Keratinocyte (primary cell): ENCODE measurements around the gene SRGAP3. TPM values are rescaled to one million over a fixed set of nuclear protein-coding genes. Genes with fewer than 3 reads are reported as not detected.

Experiments used
- DNase-seq: peaks from one replicate; pipeline ENCODE4 v3.0.0-alpha.2; 2011; ENCODE audit warnings: low read depth, missing footprints, low spot score
- FAIRE-seq: peaks from 2 replicates; lab custom pipeline; 2011; peaks lifted over from hg19 to GRCh38; lab: Jason Lieb, UNC
- H2AFZ ChIP-seq: 2 replicates; pipeline ENCODE4 v1.6.0; 2012; ENCODE audit warnings: low read length, control low read depth, inconsistent platforms; ENCODE audit not compliant: control insufficient read depth
- H3K27ac ChIP-seq: 2 replicates; pipeline ENCODE4 v1.5.1; 2011; ENCODE audit warnings: low read length; ENCODE audit not compliant: control insufficient read depth, insufficient read depth
- H3K27me3 ChIP-seq: 3 replicates; pipeline ENCODE4 v1.6.0; 2011; ENCODE audit warnings: low read length; ENCODE audit not compliant: control insufficient read depth, insufficient read depth; ENCODE audit errors: extremely low read depth
- H3K36me3 ChIP-seq, 2 experiments: 2 replicates in 1 of 2; 3 replicates in 1 of 2; pipeline ENCODE4 v1.5.1; 2011; ENCODE audit warnings: low read length in 2 of 2, mild to moderate bottlenecking in 1 of 2; ENCODE audit not compliant: control insufficient read depth in 2 of 2, insufficient read depth in 2 of 2; ENCODE audit errors: extremely low read depth in 1 of 2
- H3K4me1 ChIP-seq: 3 replicates; pipeline ENCODE4 v1.5.1; 2011; ENCODE audit warnings: low read length; ENCODE audit not compliant: control insufficient read depth, insufficient read depth; ENCODE audit errors: extremely low read depth
- H3K4me2 ChIP-seq: 3 replicates; pipeline ENCODE4 v1.6.0; 2011; ENCODE audit warnings: low read depth, low read length; ENCODE audit not compliant: control insufficient read depth, insufficient read depth; ENCODE audit errors: extremely low read depth
- H3K4me3 ChIP-seq, 3 experiments: fragments of 200-600 bp in 1 of 3; sonication (generic) in 1 of 3; 2 replicates in 2 of 3; 3 replicates in 1 of 3; pipeline ENCODE4 v1.5.1; 2011 to 2016; ENCODE audit warnings: low read length in 3 of 3, mild to moderate bottlenecking in 3 of 3, control low read depth in 2 of 3, inconsistent platforms in 1 of 3, low read depth in 1 of 3, mixed read lengths in 1 of 3, mixed run types in 1 of 3, moderate library complexity in 1 of 3; ENCODE audit not compliant: control insufficient read depth in 2 of 3, insufficient read depth in 2 of 3; ENCODE audit errors: extremely low read depth in 1 of 3
- H3K79me2 ChIP-seq: 2 replicates; pipeline ENCODE4 v1.6.0; 2012; ENCODE audit warnings: low read length; ENCODE audit not compliant: control insufficient read depth, insufficient read depth
- H3K9ac ChIP-seq: 3 replicates; pipeline ENCODE4 v1.6.0; 2011; ENCODE audit warnings: low read length; ENCODE audit not compliant: control insufficient read depth, insufficient read depth; ENCODE audit errors: extremely low read depth
- H3K9me1 ChIP-seq: 3 replicates; pipeline ENCODE4 v1.6.0; 2011; ENCODE audit warnings: low read length; ENCODE audit not compliant: control insufficient read depth, insufficient read depth; ENCODE audit errors: extremely low read depth
- H3K9me3 ChIP-seq: 2 replicates; pipeline ENCODE4 v1.5.1; 2012; ENCODE audit warnings: low read depth, low read length; ENCODE audit not compliant: control insufficient read depth
- H4K20me1 ChIP-seq: 3 replicates; pipeline ENCODE4 v1.6.0; 2011; ENCODE audit warnings: low read length; ENCODE audit not compliant: control insufficient read depth, insufficient read depth; ENCODE audit errors: extremely low read depth
- EZH2 ChIP-seq: IDR thresholded peaks from one replicate; pipeline ENCODE4 v1.6.1; 2012; ENCODE audit warnings: inconsistent platforms, mild to moderate bottlenecking, low read length, moderate library complexity
- dilution Hi-C: fragments of 300-500 bp; cut with MboI; formaldehyde crosslinking; loops from one replicate; pipeline ENCODE4 v1.7.0; 2020; ENCODE audit warnings: low sequenced_read_pairs; ENCODE audit not compliant: extremely low pct_ligation_motif_present
- polyA plus RNA-seq, 5 experiments: library from polyadenylated mRNA; depleted of rRNA in 3 of 5; stranded (reverse) in 3 of 5; stranded (forward) in 1 of 5; unstranded in 1 of 5; fragments of >200 nt; gene quantifications; 1 replicate in 1 of 5; 2 replicates in 3 of 5; 3 replicates in 1 of 5; pipeline versions ENCODE4 v1.2.1 to v1.2.3, GENCODE V29; 2011 to 2012; ENCODE audit warnings: missing spikeins in 2 of 5, low read depth in 1 of 5, low replicate concordance in 1 of 5
- TF ChIP-seq, protein P1 (sequence below), 3 experiments: IDR thresholded peaks in 1 of 3; conservative IDR thresholded peaks in 1 of 3; optimal IDR thresholded peaks in 1 of 3; 2 replicates in 2 of 3; 3 replicates in 1 of 3; pipeline versions ENCODE3 to v1.5.1; 2011; ENCODE audit warnings: low read length in 3 of 3, mild to moderate bottlenecking in 3 of 3, moderate library complexity in 2 of 3, control low read depth in 1 of 3, inconsistent platforms in 1 of 3; ENCODE audit not compliant: insufficient read depth in 2 of 3; ENCODE audit errors: extremely low read depth in 1 of 3

Gene SRGAP3
- polyA plus RNA-seq, 1 donor (not counting 4 experiments of a cell fraction or from before 2014, with no cell fraction given), result 7.2 TPM

DNA sequence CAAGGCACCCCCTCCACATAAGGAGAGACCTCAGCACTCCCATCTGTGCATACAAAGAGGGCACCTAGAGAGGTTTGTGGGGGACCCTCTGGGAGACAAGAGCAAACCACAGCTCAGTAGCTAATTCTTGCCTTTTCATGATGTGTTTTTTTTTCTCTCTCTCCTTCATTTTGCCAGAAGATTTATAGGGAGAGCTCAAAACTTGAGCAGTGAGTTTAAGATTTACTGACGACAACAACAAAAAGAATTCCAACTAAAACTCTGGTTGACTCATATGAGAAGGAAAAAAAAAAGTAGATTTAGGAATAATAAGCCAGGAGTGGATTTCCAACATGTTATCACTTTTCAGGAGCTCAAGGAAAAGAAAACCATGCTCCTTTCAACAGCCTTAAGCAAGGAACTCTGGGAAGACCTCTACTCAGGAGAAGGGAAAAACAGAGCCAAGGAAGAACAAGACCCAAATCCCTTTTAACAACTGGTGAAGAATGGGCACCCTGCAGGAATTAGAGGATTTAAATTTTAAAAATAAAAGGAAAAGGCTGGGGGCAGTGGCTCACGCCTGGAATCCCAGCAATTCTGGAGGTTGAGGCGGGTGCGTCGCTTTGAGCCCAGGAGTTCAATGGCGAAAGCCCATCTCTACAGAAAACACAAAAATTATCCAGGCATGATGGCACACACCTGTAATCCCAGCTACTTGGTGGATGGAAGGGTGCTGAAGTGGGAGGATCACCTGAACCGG lies 228.0 kb downstream of the SRGAP3 start:
- dilution Hi-C loops, result no loop called here
- DNase-seq, result no peak
- no peak for TF ChIP-seq EZH2
- TF ChIP-seq, protein P1, sequence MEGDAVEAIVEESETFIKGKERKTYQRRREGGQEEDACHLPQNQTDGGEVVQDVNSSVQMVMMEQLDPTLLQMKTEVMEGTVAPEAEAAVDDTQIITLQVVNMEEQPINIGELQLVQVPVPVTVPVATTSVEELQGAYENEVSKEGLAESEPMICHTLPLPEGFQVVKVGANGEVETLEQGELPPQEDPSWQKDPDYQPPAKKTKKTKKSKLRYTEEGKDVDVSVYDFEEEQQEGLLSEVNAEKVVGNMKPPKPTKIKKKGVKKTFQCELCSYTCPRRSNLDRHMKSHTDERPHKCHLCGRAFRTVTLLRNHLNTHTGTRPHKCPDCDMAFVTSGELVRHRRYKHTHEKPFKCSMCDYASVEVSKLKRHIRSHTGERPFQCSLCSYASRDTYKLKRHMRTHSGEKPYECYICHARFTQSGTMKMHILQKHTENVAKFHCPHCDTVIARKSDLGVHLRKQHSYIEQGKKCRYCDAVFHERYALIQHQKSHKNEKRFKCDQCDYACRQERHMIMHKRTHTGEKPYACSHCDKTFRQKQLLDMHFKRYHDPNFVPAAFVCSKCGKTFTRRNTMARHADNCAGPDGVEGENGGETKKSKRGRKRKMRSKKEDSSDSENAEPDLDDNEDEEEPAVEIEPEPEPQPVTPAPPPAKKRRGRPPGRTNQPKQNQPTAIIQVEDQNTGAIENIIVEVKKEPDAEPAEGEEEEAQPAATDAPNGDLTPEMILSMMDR (optimal IDR thresholded peaks at IDR 0.05 in 1 of 3, IDR thresholded peaks at IDR 0.05 in 1 of 3, conservative IDR thresholded peaks at IDR 0.05 in 1 of 3; ENCODE audit: extremely low read depth in 1 of 3, insufficient read depth in 2 of 3, low read length in 3 of 3), result no peak
- Histone ChIP-seq H3K36me3 (peaks cover 7 to 12% of the 10 kb centered on the region in 2 experiments), H3K9me1 (no peaks in the 10 kb centered on the region), H3K4me2 (no peak overlapping the region), H3K27me3 (no peaks in the 10 kb centered on the region), H3K9me3 (no peaks in the 10 kb centered on the region), H3K4me1 (no peaks in the 10 kb centered on the region), H3K27ac (no peak overlapping the region), H3K79me2 (no peaks in the 10 kb centered on the region), H3K4me3 (no peak overlapping the region), H4K20me1 (no peaks in the 10 kb centered on the region), H2AFZ (no peak overlapping the region), H3K9ac (no peak overlapping the region)
- no peak for FAIRE-seq

DNA sequence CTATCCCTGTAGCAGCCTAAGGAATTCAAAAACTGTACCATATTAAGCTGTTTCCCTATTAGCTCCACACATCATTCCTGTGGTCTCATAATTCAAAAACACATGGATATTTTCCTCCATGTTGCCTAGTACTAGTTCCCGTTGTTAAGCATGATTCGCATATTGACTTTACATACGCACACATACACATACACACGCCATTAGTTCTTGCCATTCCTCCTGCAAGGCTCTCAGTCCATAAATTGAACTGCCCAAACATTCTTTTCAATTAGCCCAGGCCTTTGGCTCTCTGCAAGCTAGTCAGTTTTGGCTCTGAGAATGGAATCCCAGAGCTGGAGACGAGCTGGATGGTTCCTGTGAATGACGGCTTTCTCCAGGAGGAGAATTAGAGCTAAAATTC lies 229.0 kb downstream of the SRGAP3 start:
- Histone ChIP-seq H3K4me3 (no peak overlapping the region), H3K9ac (no peak overlapping the region), H3K36me3 (peaks cover 7 to 12% of the 10 kb centered on the region in 2 experiments), H3K9me1 (no peaks in the 10 kb centered on the region), H3K4me1 (no peaks in the 10 kb centered on the region), H3K79me2 (no peaks in the 10 kb centered on the region), H4K20me1 (no peaks in the 10 kb centered on the region), H3K9me3 (no peaks in the 10 kb centered on the region), H3K4me2 (no peak overlapping the region), H2AFZ (no peak overlapping the region), H3K27me3 (no peaks in the 10 kb centered on the region), H3K27ac (no peak overlapping the region)
- no peak for TF ChIP-seq EZH2
- TF ChIP-seq, protein P1 (optimal IDR thresholded peaks at IDR 0.05 in 1 of 3, IDR thresholded peaks at IDR 0.05 in 1 of 3, conservative IDR thresholded peaks at IDR 0.05 in 1 of 3; ENCODE audit: extremely low read depth in 1 of 3, insufficient read depth in 2 of 3, low read length in 3 of 3), result no peak
- DNase-seq (no peak), FAIRE-seq (no peak)
- dilution Hi-C loops, result no loop called here
